ENCODE measurements around the gene NF2. TPM values are rescaled to one million over a fixed set of nuclear protein-coding genes. Genes with fewer than 3 reads are reported as not detected.
A peak's percentile ranks its signal among the peaks of the same experiment; 100 is the strongest.

The NF2 gene
- total and polyA plus RNA-seq, 8 donors, result 5.8 to 37.6 (median 18.3) TPM

- no peak for DNase-seq
- H3K9me3 ChIP-seq, result no peaks in the 10 kb centered on the region
- H3K36me3 ChIP-seq, result peaks cover 0 to 66% (median 58%) of the 10 kb centered on the region in 4 donors
- TF ChIP-seq POLR2AphosphoS5 (IDR thresholded peaks at IDR 0.05) (no peak), POLR2A (IDR thresholded peaks at IDR 0.05) (no peak), CTCF (IDR thresholded peaks at IDR 0.05) (no peak), EP300 (IDR thresholded peaks at IDR 0.05) (no peak)
- peaks cover 0 to 8% (median 6%) of the 10 kb centered on the region in 4 donors for H3K4me1 ChIP-seq
- H3K27ac ChIP-seq, result no peak overlapping the region
- intact Hi-C loops (cut with DNase I; ENCODE audit: low total_unique reads), result no loop called here
- peaks cover 0 to 11% (median 0%) of the 10 kb centered on the region in 3 donors for H3K27me3 ChIP-seq
- WGBS, 5 donors, result 81 to 85% (median 83%) methylated on average over 18 of the region's 18 CpGs
- no peak overlapping the region for H3K4me3 ChIP-seq
Observed at GRCh38 chr22:29731058-29731850, 127.8 kb downstream of the NF2 start.

GRCh38 chr22:29732883-29733282 is 129.4 kb downstream of the NF2 start:
- WGBS, 5 donors, result 83 to 97% (median 90%) methylated on average over 6 of the region's 6 CpGs
- no peaks in the 10 kb centered on the region for H3K27me3 ChIP-seq
- H3K4me1 ChIP-seq, result no peaks in the 10 kb centered on the region
- H3K4me3 ChIP-seq, result no peak overlapping the region
- H3K36me3 ChIP-seq, result peaks cover 0 to 77% (median 66%) of the 10 kb centered on the region in 4 donors
- no peak for DNase-seq
- H3K27ac ChIP-seq, result no peak overlapping the region
- TF ChIP-seq POLR2AphosphoS5 (IDR thresholded peaks at IDR 0.05) (no peak), POLR2A (IDR thresholded peaks at IDR 0.05) (no peak), CTCF (IDR thresholded peaks at IDR 0.05) (no peak)
- no peaks in the 10 kb centered on the region for H3K9me3 ChIP-seq
- intact Hi-C loops (cut with DNase I; ENCODE audit: low total_unique reads), result no loop called here

- Histone ChIP-seq H3K27ac (no peak overlapping the region), H3K27me3 (no peaks in the 10 kb centered on the region), H3K4me3 (no peak overlapping the region), H3K36me3 (peaks cover 0 to 84% (median 73%) of the 10 kb centered on the region in 4 donors), H3K9me3 (no peaks in the 10 kb centered on the region), H3K4me1 (no peaks in the 10 kb centered on the region)
- peak in 1 of 2 donors; percentile 55 for DNase-seq
- intact Hi-C loops (cut with DNase I; ENCODE audit: low total_unique reads), result no loop called here
- WGBS, 5 donors, result 55 to 74% (median 70%) methylated on average over 13 to 19 of the region's 19 CpGs
- TF ChIP-seq POLR2AphosphoS5 (IDR thresholded peaks at IDR 0.05), result no peak
Observed at GRCh38 chr22:29733362-29734201, 130.1 kb downstream of the NF2 start.

GRCh38 chr22:29734406-29734805 is 131.0 kb downstream of the NF2 start:
- Histone ChIP-seq H3K9me3 (no peaks in the 10 kb centered on the region), H3K27ac (no peak overlapping the region), H3K4me3 (no peak overlapping the region), H3K36me3 (peaks cover 0 to 86% (median 81%) of the 10 kb centered on the region in 4 donors), H3K4me1 (no peaks in the 10 kb centered on the region), H3K27me3 (no peaks in the 10 kb centered on the region)
- 87 to 95% (median 91%) methylated on average over 8 of the region's 8 CpGs for WGBS, 5 donors
- no peak for DNase-seq
- intact Hi-C loops (cut with DNase I; ENCODE audit: low total_unique reads), result no loop called here
- no peak for TF ChIP-seq POLR2A (IDR thresholded peaks at IDR 0.05)

- WGBS, 5 donors, result 64 to 84% (median 83%) methylated on average over 6 to 9 of the region's 9 CpGs
- no peaks in the 10 kb centered on the region for H3K9me3 ChIP-seq
- no peaks in the 10 kb centered on the region for H3K27me3 ChIP-seq
- TF ChIP-seq POLR2AphosphoS5 (IDR thresholded peaks at IDR 0.05) (no peak), EP300 (IDR thresholded peaks at IDR 0.05) (no peak), POLR2A (IDR thresholded peaks at IDR 0.05) (no peak), CTCF (IDR thresholded peaks at IDR 0.05) (no peak)
- H3K4me3 ChIP-seq, result no peak overlapping the region
- no peak overlapping the region for H3K27ac ChIP-seq
- DNase-seq, result no peak
- H3K36me3 ChIP-seq, result peaks cover 0 to 88% (median 82%) of the 10 kb centered on the region in 4 donors
- intact Hi-C loops (cut with DNase I; ENCODE audit: low total_unique reads), result no loop called here
- no peaks in the 10 kb centered on the region for H3K4me1 ChIP-seq
Observed at GRCh38 chr22:29734838-29735237, 131.4 kb downstream of the NF2 start.
